Fibroblast of the aortic adventitia (primary cell): ENCODE results near the gene TSPAN18. TPM values are rescaled to one million over a fixed set of nuclear protein-coding genes. Genes with fewer than 3 reads are reported as not detected.

Experiments
- DNase-seq: peaks from one replicate; pipeline ENCODE4 v3.0.0-alpha.2; 2010; ENCODE audit warnings: low read depth
- H3K4me3 ChIP-seq: 2 replicates; pipeline ENCODE4 v1.5.1; 2011; ENCODE audit warnings: low read depth, mild to moderate bottlenecking, control low read depth, low read length, moderate library complexity
- CTCF ChIP-seq: IDR thresholded peaks from 2 replicates; pipeline ENCODE4 v1.5.1; 2011; ENCODE audit warnings: mild to moderate bottlenecking, low read length, control low read depth, inconsistent platforms; ENCODE audit not compliant: insufficient read depth
- total RNA-seq: library from RNA; depleted of rRNA; stranded (reverse); fragments of >200 nt; gene quantifications from 2 replicates; pipeline ENCODE4 v1.2.3, GENCODE V29; 2012; ENCODE audit warnings: low replicate concordance

Gene TSPAN18
- total RNA-seq, 1 donor = under 0.01 TPM

GRCh38 chr11:44832452-44832851 is 105.7 kb downstream of the TSPAN18 start:
- no peak for TF ChIP-seq CTCF
- DNase-seq = no peak
- H3K4me3 ChIP-seq = no peak overlapping the region

- no peak for TF ChIP-seq CTCF
- no peak overlapping the region for H3K4me3 ChIP-seq
- no peak for DNase-seq
Measured at GRCh38 chr11:44833221-44833876, 106.6 kb downstream of the TSPAN18 start.

GRCh38 chr11:44833877-44834452 is 107.2 kb downstream of the TSPAN18 start:
- no peak for DNase-seq
- no peak overlapping the region for H3K4me3 ChIP-seq
- no peak for TF ChIP-seq CTCF

- no peak for TF ChIP-seq CTCF
- no peak overlapping the region for H3K4me3 ChIP-seq
- DNase-seq = no peak
Measured at GRCh38 chr11:44834846-44835245, 108.1 kb downstream of the TSPAN18 start.

- H3K4me3 ChIP-seq = no peak overlapping the region
- no peak for TF ChIP-seq CTCF
- no peak for DNase-seq
Measured at GRCh38 chr11:44835296-44835695, 108.5 kb downstream of the TSPAN18 start.

- DNase-seq = no peak
- no peak for TF ChIP-seq CTCF
- no peak overlapping the region for H3K4me3 ChIP-seq
Measured at GRCh38 chr11:44835938-44836337, 109.2 kb downstream of the TSPAN18 start.
